GM12878 (cell line): Measurements from ENCODE around the gene ATP5PO.

ENCODE experiments used
- CBFB ChIP-seq: IDR thresholded peaks from 2 replicates; pipeline ENCODE4 v1.6.1; 2016; ENCODE audit warnings: antibody characterized with exemption, low read depth
- CEBPB ChIP-seq, 2 experiments: fragments of 150-350 bp in 1 of 2; IDR thresholded peaks; 2 replicates each; pipeline ENCODE4 v1.6.1; 2012 to 2014; ENCODE audit warnings: low read depth in 2 of 2, low read length in 2 of 2, borderline replicate concordance in 1 of 2, inconsistent platforms in 1 of 2
- CTCF ChIP-seq, 3 experiments: IDR thresholded peaks in 2 of 3; conservative IDR thresholded peaks in 1 of 3; 2 replicates each; pipeline ENCODE4 v1.5.1; 2011; ENCODE audit warnings: low read depth in 3 of 3, low read length in 3 of 3, mild to moderate bottlenecking in 3 of 3, control low read depth in 2 of 3, moderate library complexity in 2 of 3, inconsistent platforms in 1 of 3, mixed read lengths in 1 of 3; ENCODE audit not compliant: control insufficient read depth in 2 of 3, insufficient read depth in 1 of 3; ENCODE audit errors: extremely low read depth in 1 of 3
- EP300 ChIP-seq, 2 experiments: fragments of 150-350 bp in 1 of 2; IDR thresholded peaks; 2 replicates each; pipeline ENCODE4 v1.6.1; 2011 to 2012; ENCODE audit warnings: low read depth in 2 of 2, low read length in 2 of 2, borderline replicate concordance in 1 of 2, improper control_type of control experiment in 1 of 2, inconsistent platforms in 1 of 2; ENCODE audit not compliant: control insufficient read depth in 1 of 2
- EZH2 ChIP-seq: IDR thresholded peaks from 2 replicates; pipeline ENCODE4 v1.6.1; 2012; ENCODE audit warnings: low read depth, mild to moderate bottlenecking, control low read depth, inconsistent platforms, low read length, borderline replicate concordance; ENCODE audit not compliant: control insufficient read depth
- REST ChIP-seq: IDR thresholded peaks from 2 replicates; pipeline ENCODE4 v1.6.1; 2012; ENCODE audit warnings: mild to moderate bottlenecking, low read depth, low read length
- ZBTB11 ChIP-seq: fragments of 450-650 bp; formaldehyde crosslinking; IDR thresholded peaks from 2 replicates; pipeline ENCODE4 v1.5.0; 2022; ENCODE audit warnings: mild to moderate bottlenecking, missing genetic modification characterization
- ZNF274 ChIP-seq: IDR thresholded peaks from one replicate; pipeline ENCODE4 v1.8.0; 2011; ENCODE audit not compliant: insufficient read length, insufficient read depth

- TF ChIP-seq REST, result no peak
- TF ChIP-seq EZH2, result no peak
- TF ChIP-seq ZNF274, result no peak
- no peak for TF ChIP-seq CTCF (IDR thresholded peaks at IDR 0.05 in 2 of 3, conservative IDR thresholded peaks at IDR 0.05 in 1 of 3; ENCODE audit: control insufficient read depth in 2 of 3, extremely low read depth in 1 of 3, insufficient read depth in 1 of 3, low read depth in 3 of 3, low read length in 3 of 3)
- TF ChIP-seq CBFB, result no peak
- no peak for TF ChIP-seq CEBPB (IDR thresholded peaks at IDR 0.05; ENCODE audit: borderline replicate concordance in 1 of 2, low read depth in 2 of 2, low read length in 2 of 2)
- no peak for TF ChIP-seq ZBTB11 (CRISPR knock-in tag)
- no peak for TF ChIP-seq EP300 (IDR thresholded peaks at IDR 0.05; ENCODE audit: borderline replicate concordance in 1 of 2, control insufficient read depth in 1 of 2, low read depth in 2 of 2, low read length in 2 of 2)
These were observed 9.1 kb upstream of the ATP5PO start for GRCh38 chr21:33924766-33925100.
